Muscle of leg (tissue), 11 donors: Measurements from ENCODE around the gene PPP5C. TPM values are rescaled to one million over a fixed set of nuclear protein-coding genes. Genes with fewer than 3 reads are reported as not detected.
A peak's percentile ranks its signal among the peaks of the same experiment; 100 is the strongest.
"Not testable (repeated sequence)": the region's sequence is repeated elsewhere in the genome, so short reads cannot be mapped to it uniquely, and the experiment has no call there.

Experiments used
- DNase-seq: peaks from one replicate; pipeline ENCODE4 v3.0.0; 2013
- H3K27ac ChIP-seq: one replicate; pipeline ENCODE4 v1.5.1; 2013; ENCODE audit warnings: mild to moderate bottlenecking, low read length, control low read depth
- H3K27me3 ChIP-seq: one replicate; pipeline ENCODE4 v1.6.1; 2013; ENCODE audit warnings: low read length; ENCODE audit not compliant: control insufficient read depth, insufficient read depth
- H3K36me3 ChIP-seq: one replicate; pipeline ENCODE4 v1.6.1; 2013; ENCODE audit warnings: low read length; ENCODE audit not compliant: control insufficient read depth, insufficient read depth
- H3K4me1 ChIP-seq: one replicate; pipeline ENCODE4 v1.6.1; 2013; ENCODE audit warnings: low read length; ENCODE audit not compliant: control insufficient read depth, insufficient read depth
- H3K4me3 ChIP-seq: one replicate; pipeline ENCODE4 v1.5.1; 2013; ENCODE audit warnings: low read length, control low read depth
- H3K9me3 ChIP-seq: replicated peaks from 2 replicates; pipeline ENCODE4 v1.6.1; 2013; ENCODE audit warnings: low read depth, low read length; ENCODE audit not compliant: control insufficient read depth
- WGBS: methylation state at CpG from one replicate; pipeline ENCODE4 v1.1.5; 2013; ENCODE audit warnings: missing lambda C conversion rate; ENCODE audit not compliant: insufficient coverage; 5-methylcytosine and 5-hydroxymethylcytosine counted together
- polyA plus RNA-seq, 8 donors: library from polyadenylated mRNA; unstranded; fragments of 120-200 nt; gene quantifications; one replicate each; pipeline versions ENCODE4 v1.2.1 to v1.2.3, GENCODE V29; 2013; ENCODE audit warnings: inconsistent platforms in 1 of 8, low replicate concordance in 1 of 8; ENCODE audit not compliant: insufficient read length in 8 of 8, insufficient read depth in 1 of 8
- total RNA-seq: library from RNA; stranded (reverse); fragments of 120-200 nt; gene quantifications from one replicate; pipeline ENCODE4 v1.2.4, GENCODE V29; 2013

Gene PPP5C
- total and polyA plus RNA-seq, 9 donors = 42.6 to 71.7 (median 60.9) TPM

DNA sequence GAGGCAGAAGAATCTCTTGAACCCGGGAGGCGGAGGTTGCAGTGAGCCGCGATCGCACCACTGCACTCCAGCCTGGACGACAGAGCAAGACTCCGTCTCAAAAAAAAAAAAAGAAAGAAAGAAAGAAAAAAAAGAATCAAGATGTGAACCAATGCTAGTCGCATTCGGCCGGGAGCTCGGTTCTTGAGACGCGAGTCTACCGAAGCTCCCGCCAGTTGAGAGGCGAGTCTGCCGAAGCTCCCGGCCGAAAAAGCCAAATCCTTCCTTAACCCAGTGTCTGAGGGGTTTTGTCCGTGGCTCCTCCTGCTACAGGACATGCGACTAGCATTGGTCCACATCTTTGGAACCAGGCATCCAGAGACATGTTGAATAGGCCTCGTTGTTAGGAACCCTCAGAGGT lies 68.0 kb downstream of the PPP5C start:
- H3K27ac ChIP-seq = peak overlapping the region; percentile 85
- not testable (repeated sequence) for H3K27me3 ChIP-seq, DNase-seq, H3K4me3 ChIP-seq, H3K9me3 ChIP-seq
- WGBS = 92% methylated on average over 18 of the region's 22 CpGs
- peaks cover 16% of the 10 kb centered on the region for H3K36me3 ChIP-seq
- H3K4me1 ChIP-seq = peaks cover 42% of the 10 kb centered on the region

DNA sequence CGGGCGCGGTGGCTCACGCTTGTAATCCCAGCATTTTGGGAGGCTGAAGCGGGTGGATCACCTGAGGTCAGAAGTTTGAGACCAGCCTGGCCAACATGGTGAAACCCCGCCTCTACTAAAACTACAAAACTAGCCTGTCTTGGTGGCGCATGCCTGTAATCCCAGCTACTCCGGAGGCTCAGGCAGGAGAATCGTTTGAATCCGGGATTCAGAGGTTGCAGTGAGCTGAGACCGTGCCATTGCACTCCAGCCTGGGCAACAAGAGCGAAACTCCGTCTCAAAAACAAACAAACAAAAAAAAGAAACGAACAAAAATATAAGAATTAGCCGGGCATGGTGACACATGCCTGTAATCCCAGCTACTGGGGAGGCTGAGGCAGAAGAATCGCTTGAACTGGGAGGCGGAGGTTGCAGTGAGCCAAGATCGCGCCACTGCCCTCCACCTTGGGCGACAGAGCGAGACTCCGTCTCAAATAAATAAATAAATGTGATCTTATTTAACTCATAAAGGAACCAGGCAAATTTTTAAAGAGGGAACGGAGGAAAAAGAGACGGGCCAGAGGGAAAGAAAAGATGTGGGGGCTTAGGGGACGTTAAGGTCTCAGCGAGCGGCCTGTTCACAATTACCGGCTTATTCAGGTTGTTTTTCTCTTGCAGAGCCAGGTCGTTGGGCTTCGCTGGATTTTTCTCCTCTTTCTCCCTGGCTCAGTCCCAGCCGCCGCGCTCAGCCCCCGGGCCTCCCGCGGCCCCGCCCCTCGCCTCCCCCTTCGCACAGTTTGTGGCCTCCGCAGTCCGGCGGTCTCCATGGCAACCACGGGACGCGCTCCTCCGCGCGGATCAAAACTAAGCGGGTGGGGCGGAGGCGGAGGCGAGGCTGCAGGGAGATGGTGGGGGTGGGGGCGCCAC lies 69.2 kb downstream of the PPP5C start:
- H3K27me3 ChIP-seq, H3K9me3 ChIP-seq, H3K36me3 ChIP-seq: not testable (repeated sequence)
- H3K4me3 ChIP-seq = peak overlapping the region; percentile 27
- H3K27ac ChIP-seq = peak overlapping the region; percentile 85
- 4% methylated on average over 19 of the region's 53 CpGs for WGBS
- DNase-seq = peak; percentile 97
- peaks cover 34% of the 10 kb centered on the region for H3K4me1 ChIP-seq

DNA sequence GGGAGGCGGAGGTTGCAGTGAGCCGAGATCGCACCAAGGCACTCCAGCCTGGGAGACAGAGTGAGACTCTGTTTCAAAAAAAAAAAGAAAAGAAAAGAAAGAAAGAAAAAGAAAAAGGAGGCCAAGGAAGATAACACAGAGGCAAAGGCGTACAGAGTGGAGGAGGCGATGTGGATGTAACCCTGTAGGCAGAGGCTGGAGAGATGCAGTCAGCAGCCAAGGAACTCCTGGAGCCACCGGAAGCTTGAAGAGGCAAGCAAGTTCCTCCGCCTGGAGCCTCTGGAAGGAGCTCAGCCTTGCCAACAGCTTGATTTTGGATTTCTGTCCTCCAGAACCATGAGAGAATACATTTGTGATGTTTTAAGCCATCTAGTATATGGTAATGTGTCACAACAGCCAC lies 73.2 kb downstream of the PPP5C start:
- no peak overlapping the region for H3K4me3 ChIP-seq
- H3K4me1 ChIP-seq = peaks cover 17% of the 10 kb centered on the region
- 76% methylated on average over 5 of the region's 7 CpGs for WGBS
- no peaks in the 10 kb centered on the region for H3K9me3 ChIP-seq
- H3K36me3 ChIP-seq = no peaks in the 10 kb centered on the region
- H3K27ac ChIP-seq = no peak overlapping the region
- no peaks in the 10 kb centered on the region for H3K27me3 ChIP-seq
- no peak for DNase-seq

DNA sequence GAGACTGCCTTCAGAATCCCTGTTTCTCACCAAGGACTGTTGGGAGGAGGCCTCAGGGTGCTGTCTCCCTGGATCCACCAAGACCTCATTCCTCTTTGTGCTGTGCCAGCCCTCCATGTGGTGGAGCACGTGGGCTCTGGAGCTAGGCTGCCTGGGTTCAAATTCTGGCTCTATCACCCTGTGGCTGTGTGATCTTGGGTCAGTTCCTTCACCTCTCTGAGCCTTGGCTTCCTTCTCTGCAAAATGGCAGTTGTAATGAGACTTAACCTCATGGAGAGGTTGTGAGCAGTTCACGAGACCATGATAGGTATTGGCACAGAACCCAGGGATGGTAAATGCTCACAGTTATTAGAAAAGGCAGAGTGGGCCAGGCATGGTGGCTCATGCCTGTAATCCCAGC lies 75.5 kb downstream of the PPP5C start:
- H3K36me3 ChIP-seq = no peaks in the 10 kb centered on the region
- H3K27ac ChIP-seq = no peak overlapping the region
- H3K4me1 ChIP-seq = peaks cover 10% of the 10 kb centered on the region
- no peaks in the 10 kb centered on the region for H3K9me3 ChIP-seq
- no peaks in the 10 kb centered on the region for H3K27me3 ChIP-seq
- no peak overlapping the region for H3K4me3 ChIP-seq
- WGBS = 55% methylated on average over 2 of the region's 2 CpGs
- no peak for DNase-seq

DNA sequence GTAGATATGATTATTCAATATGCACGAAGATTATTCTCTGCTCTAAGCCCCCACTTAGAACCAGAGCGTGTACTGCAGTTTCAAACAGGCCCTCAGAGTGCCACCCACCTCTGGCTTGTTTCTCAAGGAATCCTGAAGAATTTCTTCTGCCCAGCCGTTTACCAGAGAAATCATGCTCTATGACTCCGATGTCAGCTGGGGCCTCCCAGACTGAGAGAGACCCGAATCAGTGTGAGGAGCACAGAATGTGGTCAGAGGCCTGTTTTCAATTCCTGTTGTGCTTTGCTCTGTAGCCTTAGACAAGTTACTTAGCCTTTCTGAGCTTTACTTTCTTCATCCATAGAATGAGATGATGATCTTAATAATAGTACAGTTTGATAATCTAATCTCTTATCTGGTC lies 76.3 kb downstream of the PPP5C start:
- no peak for DNase-seq
- Histone ChIP-seq H3K36me3 (no peaks in the 10 kb centered on the region), H3K4me1 (peaks cover 15% of the 10 kb centered on the region), H3K4me3 (no peak overlapping the region), H3K27me3 (no peaks in the 10 kb centered on the region), H3K9me3 (no peaks in the 10 kb centered on the region), H3K27ac (no peak overlapping the region)
- 100% methylated on average over 1 of the region's 5 CpGs for WGBS

DNA sequence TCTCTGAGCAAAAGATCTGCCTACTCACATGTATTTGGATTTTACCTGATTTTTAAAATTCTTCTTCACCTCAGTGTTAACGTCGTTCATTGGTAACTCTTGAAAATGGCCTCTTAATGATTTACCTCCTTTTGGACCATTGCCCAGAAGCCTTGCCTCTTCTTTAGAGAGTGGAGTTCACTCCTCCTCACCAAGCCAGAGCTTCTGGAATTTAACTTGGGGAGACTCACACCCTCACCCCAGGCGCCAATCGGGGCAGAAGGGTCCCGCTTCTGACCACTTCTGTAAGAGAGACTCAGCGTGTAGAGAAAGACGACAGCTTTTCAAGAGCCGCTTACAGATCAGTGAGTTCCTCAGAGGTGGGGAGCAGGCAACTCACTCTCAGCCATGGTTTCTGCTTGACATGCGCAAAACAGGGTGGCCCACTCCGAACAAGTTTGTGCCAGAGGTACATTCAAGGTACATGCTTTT lies 79.2 kb downstream of the PPP5C start:
- no peaks in the 10 kb centered on the region for H3K36me3 ChIP-seq
- no peaks in the 10 kb centered on the region for H3K9me3 ChIP-seq
- H3K4me1 ChIP-seq = peaks cover 21% of the 10 kb centered on the region
- WGBS = 0% methylated on average over 8 of the region's 10 CpGs
- peak overlapping the region; percentile 83 for H3K4me3 ChIP-seq
- peak overlapping the region; percentile 79 for H3K27ac ChIP-seq
- no peak for DNase-seq
- H3K27me3 ChIP-seq = no peaks in the 10 kb centered on the region

DNA sequence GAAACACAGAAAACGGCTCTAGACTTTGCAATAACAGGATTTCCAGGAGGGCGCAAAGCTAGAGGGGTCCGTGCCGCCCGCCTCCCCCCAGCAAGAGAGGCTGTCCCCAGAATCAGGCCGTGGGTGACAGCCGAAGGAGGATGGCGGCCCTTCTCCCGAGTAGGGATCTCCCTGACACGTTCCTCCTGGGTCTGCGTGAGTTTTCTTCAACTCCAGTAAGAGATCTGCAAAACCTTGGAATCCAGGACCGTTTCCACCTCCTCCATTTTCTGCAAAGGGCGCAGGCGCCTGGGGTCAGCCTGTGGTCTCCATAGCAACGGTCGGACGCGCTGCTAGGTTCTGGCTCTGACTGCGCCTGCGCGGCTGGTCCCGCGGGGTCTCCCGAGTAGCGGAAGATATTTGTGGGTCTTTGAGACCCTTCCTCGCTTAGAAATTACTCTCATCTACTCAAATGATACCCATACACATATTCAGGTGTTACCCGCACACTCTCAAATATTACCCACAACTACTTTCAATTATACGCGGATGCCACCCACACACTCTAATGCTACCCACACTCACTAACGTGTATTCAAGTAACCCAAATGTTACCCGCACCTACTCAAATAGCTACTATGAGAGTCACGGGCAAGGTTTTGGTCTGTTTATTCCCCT lies 79.7 kb downstream of the PPP5C start:
- no peaks in the 10 kb centered on the region for H3K27me3 ChIP-seq
- H3K9me3 ChIP-seq = no peaks in the 10 kb centered on the region
- peaks cover 24% of the 10 kb centered on the region for H3K4me1 ChIP-seq
- H3K27ac ChIP-seq = peak overlapping the region; percentile 79
- 2% methylated on average over 25 of the region's 32 CpGs for WGBS
- H3K4me3 ChIP-seq = peak overlapping the region; percentile 83
- H3K36me3 ChIP-seq = no peaks in the 10 kb centered on the region
- peak; percentile 89 for DNase-seq

DNA sequence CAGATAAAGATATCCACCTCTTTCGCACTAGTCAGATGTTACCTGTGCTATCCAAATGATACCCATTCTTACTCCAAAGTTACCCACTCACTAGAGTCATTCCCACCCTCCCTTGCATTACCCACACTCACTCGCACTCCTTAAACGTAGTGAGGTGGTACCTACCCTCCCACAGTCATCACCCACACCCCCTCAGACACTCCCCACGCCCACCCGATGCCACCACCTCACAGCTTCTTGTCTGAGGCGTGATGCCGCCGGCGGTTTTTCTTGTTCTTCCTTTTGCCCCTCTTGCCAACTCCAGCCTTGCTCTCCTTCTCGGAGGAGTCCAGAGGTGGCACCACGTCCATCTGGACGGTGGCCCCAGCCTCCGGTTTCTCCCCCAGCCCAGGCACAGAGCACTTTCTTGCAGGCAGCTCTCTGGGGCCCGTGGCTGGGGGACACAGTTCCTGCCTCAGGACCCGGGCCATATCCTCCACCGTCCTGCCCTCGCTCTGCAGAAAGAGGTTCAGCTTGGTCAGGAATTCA lies 80.7 kb downstream of the PPP5C start:
- H3K9me3 ChIP-seq = no peaks in the 10 kb centered on the region
- H3K27me3 ChIP-seq = no peaks in the 10 kb centered on the region
- H3K4me1 ChIP-seq = peaks cover 25% of the 10 kb centered on the region
- no peak overlapping the region for H3K4me3 ChIP-seq
- no peak overlapping the region for H3K27ac ChIP-seq
- H3K36me3 ChIP-seq = no peaks in the 10 kb centered on the region
- WGBS = 82% methylated on average over 17 of the region's 17 CpGs
- no peak for DNase-seq

DNA sequence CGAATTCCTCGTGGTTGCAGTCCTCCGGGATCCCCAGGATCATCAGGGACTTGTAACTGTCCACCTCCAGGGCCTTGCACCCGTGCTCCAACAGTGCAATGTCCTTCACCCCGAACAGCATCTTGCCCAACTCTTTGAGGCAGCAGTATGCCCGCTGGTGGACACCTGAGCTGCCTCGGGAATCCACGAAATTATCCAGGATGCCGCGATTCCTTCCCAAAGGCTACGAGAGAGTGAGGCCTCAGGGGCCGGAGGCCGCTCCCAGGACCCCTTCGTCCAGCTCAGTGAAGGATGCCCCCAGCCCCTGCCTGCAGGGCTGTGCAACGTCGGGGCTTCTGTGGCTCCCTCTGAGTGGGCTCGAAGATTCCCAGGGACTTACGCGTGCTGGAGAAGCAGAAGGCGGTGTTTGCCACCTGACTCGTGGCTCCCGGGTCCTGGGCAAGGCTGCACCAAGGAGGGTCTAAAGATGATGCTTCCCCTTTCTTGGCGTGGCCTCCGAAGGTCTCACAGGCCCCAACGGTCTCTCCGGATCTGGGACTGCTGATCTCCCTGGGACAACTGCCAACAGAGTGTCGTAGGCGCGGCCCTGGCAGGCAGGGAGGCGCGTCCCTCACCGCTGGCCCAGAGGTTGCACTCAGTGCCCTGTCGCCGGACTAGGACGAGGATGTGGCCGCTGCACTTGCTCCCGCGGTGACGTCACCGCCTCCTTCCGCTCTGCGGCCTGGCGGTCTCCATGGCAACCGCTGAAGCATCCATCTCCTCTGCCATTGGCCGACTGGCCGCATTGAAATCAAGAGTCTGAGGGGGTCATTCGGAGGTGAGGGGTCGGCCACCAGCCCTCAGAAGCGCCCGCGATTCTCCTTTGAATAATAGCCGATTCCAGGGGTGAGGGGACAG lies 81.6 kb downstream of the PPP5C start, which contains the start of gene PNMA8C:
Gene PNMA8C, minus strand, starts transcription at position 698 of the 897 bp plus-strand sequence. Its CDS starts 577 bp downstream, at position 121.
- H3K4me1 ChIP-seq = peaks cover 25% of the 10 kb centered on the region
- DNase-seq = peak; percentile 86
- no peaks in the 10 kb centered on the region for H3K9me3 ChIP-seq
- H3K4me3 ChIP-seq = peak within 1 kb of the TSS; percentile 33
- 22% methylated on average over 50 of the region's 52 CpGs for WGBS
- no peak within 1 kb of the TSS for H3K27ac ChIP-seq
- no peaks in the 10 kb centered on the region for H3K27me3 ChIP-seq
- no peaks in the 10 kb centered on the region for H3K36me3 ChIP-seq
